Stomach (tissue), 4 donors: ENCODE results near the gene CBX1.

Experiments used
- EP300 ChIP-seq: sonication (generic); formaldehyde crosslinking; IDR thresholded peaks from one replicate; pipeline ENCODE4 v1.6.1; 2017; ENCODE audit warnings: antibody characterized with exemption
- TF ChIP-seq, protein P1 (sequence below), 7 experiments: fragments of 450-650 bp in 4 of 7; fragments of 200-600 bp in 3 of 7; sonication (generic) in 3 of 7; IDR thresholded peaks; one replicate each; pipeline ENCODE4 v1.5.1; 2016 to 2019; ENCODE audit warnings: antibody characterized with exemption in 7 of 7, control low read depth in 2 of 7, mild to moderate bottlenecking in 1 of 7

- TF ChIP-seq, protein P1, sequence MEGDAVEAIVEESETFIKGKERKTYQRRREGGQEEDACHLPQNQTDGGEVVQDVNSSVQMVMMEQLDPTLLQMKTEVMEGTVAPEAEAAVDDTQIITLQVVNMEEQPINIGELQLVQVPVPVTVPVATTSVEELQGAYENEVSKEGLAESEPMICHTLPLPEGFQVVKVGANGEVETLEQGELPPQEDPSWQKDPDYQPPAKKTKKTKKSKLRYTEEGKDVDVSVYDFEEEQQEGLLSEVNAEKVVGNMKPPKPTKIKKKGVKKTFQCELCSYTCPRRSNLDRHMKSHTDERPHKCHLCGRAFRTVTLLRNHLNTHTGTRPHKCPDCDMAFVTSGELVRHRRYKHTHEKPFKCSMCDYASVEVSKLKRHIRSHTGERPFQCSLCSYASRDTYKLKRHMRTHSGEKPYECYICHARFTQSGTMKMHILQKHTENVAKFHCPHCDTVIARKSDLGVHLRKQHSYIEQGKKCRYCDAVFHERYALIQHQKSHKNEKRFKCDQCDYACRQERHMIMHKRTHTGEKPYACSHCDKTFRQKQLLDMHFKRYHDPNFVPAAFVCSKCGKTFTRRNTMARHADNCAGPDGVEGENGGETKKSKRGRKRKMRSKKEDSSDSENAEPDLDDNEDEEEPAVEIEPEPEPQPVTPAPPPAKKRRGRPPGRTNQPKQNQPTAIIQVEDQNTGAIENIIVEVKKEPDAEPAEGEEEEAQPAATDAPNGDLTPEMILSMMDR (IDR thresholded peaks at IDR 0.05), result no peak
- TF ChIP-seq EP300, result no peak
Observed at GRCh38 chr17:48148029-48148770, 46.9 kb upstream of the CBX1 start.
